AG04450 (cell line): ENCODE results near the gene AMACR. TPM values are rescaled to one million over a fixed set of nuclear protein-coding genes. Genes with fewer than 3 reads are reported as not detected.

Source experiments
- CTCF ChIA-PET: fragments of 300-600, 350-600 bp; formaldehyde crosslinking; extraction: SDS; loops from one replicate; lab custom pipeline; 2022; ENCODE audit warnings: antibody characterized with exemption, inconsistent platforms; lab: Charles Lee
- POLR2A ChIA-PET: fragments of 350-600 bp; formaldehyde crosslinking; extraction: SDS; loops from one replicate; lab custom pipeline; 2021; ENCODE audit warnings: antibody characterized with exemption, inconsistent platforms; lab: Yijun Ruan, JAX
- DNase-seq: peaks from one replicate; pipeline ENCODE4 v3.0.0-alpha.2; 2011; ENCODE audit warnings: low read depth, low spot score
- H3K27ac ChIP-seq: one replicate; pipeline ENCODE4 v1.5.1; 2012; ENCODE audit warnings: low read depth, low read length, control low read depth
- H3K27me3 ChIP-seq: one replicate; pipeline ENCODE4 v1.6.0; 2012; ENCODE audit warnings: low read length; ENCODE audit not compliant: control insufficient read depth, insufficient read depth
- H3K4me3 ChIP-seq: 2 replicates; pipeline ENCODE4 v1.5.1; 2011; ENCODE audit warnings: mild to moderate bottlenecking, low read depth, low read length, control low read depth
- H3K9me3 ChIP-seq: 2 replicates; pipeline ENCODE4 v1.5.1; 2012; ENCODE audit warnings: low read length; ENCODE audit not compliant: control insufficient read depth, insufficient read depth
- polyA plus RNA-seq: library from polyadenylated mRNA; depleted of rRNA; stranded (reverse); fragments of >200 nt; gene quantifications from 2 replicates; pipeline ENCODE4 v1.2.3, GENCODE V29; 2011
- TF ChIP-seq, protein P1 (sequence below): IDR thresholded peaks from 2 replicates; pipeline ENCODE4 v1.5.1; 2011; ENCODE audit warnings: low read depth, low read length, control low read depth, inconsistent platforms

AMACR gene
- polyA plus RNA-seq, 1 experiment: 10.0 TPM

DNA sequence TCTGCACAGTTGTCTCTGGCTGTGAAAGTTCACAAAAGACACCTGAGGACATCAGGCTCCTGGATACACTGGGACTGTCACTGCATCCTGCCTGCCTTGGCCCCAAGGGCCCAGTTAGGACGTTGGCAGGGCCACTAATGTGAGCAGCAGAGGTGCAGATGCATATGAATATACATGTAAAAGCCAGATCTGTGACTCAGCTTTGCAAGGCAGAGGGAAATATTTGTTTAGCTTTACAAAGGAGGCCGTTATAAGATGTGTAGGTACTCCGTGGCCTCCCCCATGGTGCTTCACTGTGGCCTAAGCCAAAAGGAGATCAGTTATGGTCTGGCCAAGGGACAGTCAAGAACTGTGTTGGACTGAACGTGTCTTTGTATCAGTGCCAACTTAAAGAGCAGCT is 39.3 kb upstream of the AMACR start:
- DNase-seq: no peak
- Histone ChIP-seq H3K9me3 (no peaks in the 10 kb centered on the region), H3K4me3 (no peak overlapping the region), H3K27me3 (no peaks in the 10 kb centered on the region), H3K27ac (no peak overlapping the region)
- TF ChIP-seq, protein P1, sequence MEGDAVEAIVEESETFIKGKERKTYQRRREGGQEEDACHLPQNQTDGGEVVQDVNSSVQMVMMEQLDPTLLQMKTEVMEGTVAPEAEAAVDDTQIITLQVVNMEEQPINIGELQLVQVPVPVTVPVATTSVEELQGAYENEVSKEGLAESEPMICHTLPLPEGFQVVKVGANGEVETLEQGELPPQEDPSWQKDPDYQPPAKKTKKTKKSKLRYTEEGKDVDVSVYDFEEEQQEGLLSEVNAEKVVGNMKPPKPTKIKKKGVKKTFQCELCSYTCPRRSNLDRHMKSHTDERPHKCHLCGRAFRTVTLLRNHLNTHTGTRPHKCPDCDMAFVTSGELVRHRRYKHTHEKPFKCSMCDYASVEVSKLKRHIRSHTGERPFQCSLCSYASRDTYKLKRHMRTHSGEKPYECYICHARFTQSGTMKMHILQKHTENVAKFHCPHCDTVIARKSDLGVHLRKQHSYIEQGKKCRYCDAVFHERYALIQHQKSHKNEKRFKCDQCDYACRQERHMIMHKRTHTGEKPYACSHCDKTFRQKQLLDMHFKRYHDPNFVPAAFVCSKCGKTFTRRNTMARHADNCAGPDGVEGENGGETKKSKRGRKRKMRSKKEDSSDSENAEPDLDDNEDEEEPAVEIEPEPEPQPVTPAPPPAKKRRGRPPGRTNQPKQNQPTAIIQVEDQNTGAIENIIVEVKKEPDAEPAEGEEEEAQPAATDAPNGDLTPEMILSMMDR: no peak
- ChIA-PET CTCF (no interaction called here), POLR2A (no interaction called here)

DNA sequence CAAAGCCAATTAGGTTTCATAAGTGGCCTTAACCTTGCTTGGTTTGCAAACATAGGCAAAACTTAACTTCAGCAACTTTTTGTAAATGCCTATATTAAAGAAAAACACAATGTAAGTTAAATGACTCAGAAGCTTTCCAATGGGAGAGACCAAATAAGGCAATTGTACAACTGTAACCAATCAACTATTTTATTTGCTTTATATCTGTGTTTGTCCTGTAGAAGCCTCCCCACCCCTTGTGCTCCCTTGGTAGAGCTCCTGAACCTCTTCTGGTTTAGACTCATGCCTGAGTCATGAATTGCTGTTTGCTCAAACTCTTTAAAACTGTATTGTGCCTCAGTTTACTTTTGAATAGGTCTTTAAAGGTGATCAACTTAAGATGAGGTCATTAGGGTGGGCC is 38.1 kb upstream of the AMACR start:
- Histone ChIP-seq H3K27me3 (no peaks in the 10 kb centered on the region), H3K4me3 (no peak overlapping the region), H3K9me3 (no peaks in the 10 kb centered on the region), H3K27ac (no peak overlapping the region)
- TF ChIP-seq, protein P1: no peak
- POLR2A ChIA-PET: no interaction called here
- DNase-seq: peak; percentile 32
- CTCF ChIA-PET: interaction anchor here (1.3 kb wide), 1 partner anchor 418 kb away, joined by 3 read pairs; no protein-coding TSS in a partner anchor

DNA sequence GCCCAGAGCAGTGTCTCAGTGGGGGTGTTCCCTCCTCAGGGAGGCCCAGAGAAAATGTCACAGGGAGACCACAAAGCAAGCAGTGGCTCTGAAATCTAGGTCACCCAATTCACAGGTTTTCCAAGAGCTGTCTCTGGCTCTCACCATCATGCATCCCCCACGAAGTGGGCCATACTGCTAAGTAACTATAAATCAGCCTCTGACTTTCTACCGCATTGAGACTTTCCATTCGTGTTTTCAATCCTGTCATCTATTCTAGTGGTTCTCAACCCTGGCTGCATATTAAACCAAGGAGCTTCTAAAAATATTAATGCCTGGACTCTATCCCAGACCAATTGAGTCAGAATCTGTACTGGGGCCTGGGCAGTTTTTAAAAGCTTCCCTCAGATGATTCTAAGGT is 37.2 kb upstream of the AMACR start:
- TF ChIP-seq, protein P1: no peak
- DNase-seq: no peak
- no peaks in the 10 kb centered on the region for H3K9me3 ChIP-seq
- ChIA-PET POLR2A (no interaction called here), CTCF (interaction anchor here (1.3 kb wide), 1 partner anchor 419 kb away, joined by 3 read pairs; no protein-coding TSS in a partner anchor)
- H3K27me3 ChIP-seq: no peaks in the 10 kb centered on the region
- no peak overlapping the region for H3K27ac ChIP-seq
- H3K4me3 ChIP-seq: no peak overlapping the region

DNA sequence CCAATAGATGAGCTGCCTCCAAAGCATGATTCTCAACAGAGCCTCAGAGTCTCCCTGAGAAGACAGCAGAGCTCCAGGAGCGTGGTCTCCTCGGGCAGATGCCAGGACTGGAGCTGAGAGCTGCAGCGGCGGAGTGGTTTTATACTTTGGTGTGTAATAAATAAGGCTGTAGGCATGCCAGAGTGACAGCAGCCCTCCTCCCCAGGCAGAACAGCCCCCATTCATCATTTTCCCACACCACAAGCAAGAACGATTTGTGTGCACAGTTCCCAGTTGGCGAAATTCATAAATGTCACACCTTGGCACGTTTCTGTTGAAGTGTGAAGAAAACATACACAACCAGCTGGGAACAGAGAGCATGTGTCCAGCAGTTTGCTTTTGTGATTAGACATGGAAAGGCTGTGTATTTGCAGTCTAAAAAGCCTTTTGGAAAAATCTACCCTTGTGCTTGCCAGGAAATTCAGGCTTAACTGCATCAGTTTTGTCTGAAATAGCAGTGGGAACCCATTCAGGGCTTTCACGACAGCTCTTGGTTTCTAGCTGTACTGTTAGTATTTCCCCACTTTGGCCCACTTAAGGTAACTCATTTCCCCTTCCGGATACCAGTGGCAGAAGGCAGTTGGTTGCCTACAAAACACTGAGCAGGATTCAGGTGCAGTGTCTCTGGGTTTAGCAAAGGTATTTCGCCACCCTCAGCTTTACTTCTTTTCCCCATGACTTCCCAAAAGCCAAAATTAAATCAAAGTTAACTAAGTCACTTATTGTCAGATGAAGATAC is 35.4 kb upstream of the AMACR start, which contains the start of gene C1QTNF3:
C1QTNF3 (minus strand) TSS at position 115 of the 778 bp plus-strand sequence; CDS start at position 27, 88 bp downstream.
- ChIA-PET POLR2A (no interaction called here), CTCF (no interaction called here)
- TF ChIP-seq, protein P1: no peak
- no peak for DNase-seq
- H3K27me3 ChIP-seq: no peaks in the 10 kb centered on the region
- no peak within 1 kb of the TSS for H3K27ac ChIP-seq
- H3K9me3 ChIP-seq: no peaks in the 10 kb centered on the region
- no peak within 1 kb of the TSS for H3K4me3 ChIP-seq

DNA sequence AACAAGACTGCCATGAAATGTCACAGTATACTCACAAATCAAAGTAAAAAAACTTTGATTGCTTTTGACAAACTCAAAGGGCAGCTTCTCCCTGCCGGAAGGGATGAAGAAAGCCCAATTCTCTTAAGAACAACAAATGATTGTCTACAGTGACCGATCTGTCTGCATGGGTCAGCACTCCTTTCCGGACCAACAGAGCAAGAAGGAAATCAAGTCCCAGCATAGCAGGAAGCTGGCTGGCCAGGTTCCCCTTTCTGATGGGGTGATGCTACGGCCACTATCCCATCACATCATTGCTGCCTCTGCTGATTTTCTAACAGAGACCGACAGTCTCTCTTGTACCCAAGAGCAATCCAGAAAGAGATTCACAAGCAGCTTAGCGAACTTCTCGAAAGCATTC is 34.5 kb upstream of the AMACR start:
- Histone ChIP-seq H3K27ac (no peak overlapping the region), H3K9me3 (no peaks in the 10 kb centered on the region), H3K27me3 (no peaks in the 10 kb centered on the region), H3K4me3 (no peak overlapping the region)
- no peak for DNase-seq
- CTCF ChIA-PET: no interaction called here
- POLR2A ChIA-PET: no interaction called here
- TF ChIP-seq, protein P1: no peak
